Measurements from ENCODE around the gene SRF. TPM values are rescaled to one million over a fixed set of nuclear protein-coding genes. Genes with fewer than 3 reads are reported as not detected.

SRF gene
- total RNA-seq, 1 donor from 2014 or later: 35.2 TPM

GRCh38 chr6:43125555-43125954 lies 45.5 kb upstream of the SRF start:
- Mint-ChIP-seq H3K4me3 (no peak overlapping the region), H3K4me1 (ENCODE audit: unreplicated experiment) (peaks cover 39% of the 10 kb centered on the region), H3K36me3 (peaks cover 4% of the 10 kb centered on the region), H3K27me3 (no peaks in the 10 kb centered on the region), H3K27ac (no peak overlapping the region), H3K9me3 (no peaks in the 10 kb centered on the region)
- TF ChIP-seq, protein P1, sequence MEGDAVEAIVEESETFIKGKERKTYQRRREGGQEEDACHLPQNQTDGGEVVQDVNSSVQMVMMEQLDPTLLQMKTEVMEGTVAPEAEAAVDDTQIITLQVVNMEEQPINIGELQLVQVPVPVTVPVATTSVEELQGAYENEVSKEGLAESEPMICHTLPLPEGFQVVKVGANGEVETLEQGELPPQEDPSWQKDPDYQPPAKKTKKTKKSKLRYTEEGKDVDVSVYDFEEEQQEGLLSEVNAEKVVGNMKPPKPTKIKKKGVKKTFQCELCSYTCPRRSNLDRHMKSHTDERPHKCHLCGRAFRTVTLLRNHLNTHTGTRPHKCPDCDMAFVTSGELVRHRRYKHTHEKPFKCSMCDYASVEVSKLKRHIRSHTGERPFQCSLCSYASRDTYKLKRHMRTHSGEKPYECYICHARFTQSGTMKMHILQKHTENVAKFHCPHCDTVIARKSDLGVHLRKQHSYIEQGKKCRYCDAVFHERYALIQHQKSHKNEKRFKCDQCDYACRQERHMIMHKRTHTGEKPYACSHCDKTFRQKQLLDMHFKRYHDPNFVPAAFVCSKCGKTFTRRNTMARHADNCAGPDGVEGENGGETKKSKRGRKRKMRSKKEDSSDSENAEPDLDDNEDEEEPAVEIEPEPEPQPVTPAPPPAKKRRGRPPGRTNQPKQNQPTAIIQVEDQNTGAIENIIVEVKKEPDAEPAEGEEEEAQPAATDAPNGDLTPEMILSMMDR (conservative IDR thresholded peaks at IDR 0.05): no peak
- DNase-seq (ENCODE audit: extremely low spot score, unreplicated experiment): no peak

- no peak overlapping the region for H3K4me3 Mint-ChIP-seq
- H3K9me3 Mint-ChIP-seq: no peaks in the 10 kb centered on the region
- peak overlapping the region; percentile 54 for H3K27ac Mint-ChIP-seq
- no peak for DNase-seq (ENCODE audit: extremely low spot score, unreplicated experiment)
- peaks cover 4% of the 10 kb centered on the region for H3K36me3 Mint-ChIP-seq
- no peaks in the 10 kb centered on the region for H3K27me3 Mint-ChIP-seq
- TF ChIP-seq, protein P1 (conservative IDR thresholded peaks at IDR 0.05): no peak
- H3K4me1 Mint-ChIP-seq (ENCODE audit: unreplicated experiment): peaks cover 28% of the 10 kb centered on the region
These were observed 43.9 kb upstream of the SRF start for GRCh38 chr6:43127180-43127579.

GRCh38 chr6:43127877-43128276 lies 43.2 kb upstream of the SRF start:
- H3K27ac Mint-ChIP-seq: no peak overlapping the region
- peaks cover 4% of the 10 kb centered on the region for H3K36me3 Mint-ChIP-seq
- no peak for DNase-seq (ENCODE audit: extremely low spot score, unreplicated experiment)
- TF ChIP-seq, protein P1 (conservative IDR thresholded peaks at IDR 0.05): no peak
- H3K4me1 Mint-ChIP-seq (ENCODE audit: unreplicated experiment): peaks cover 25% of the 10 kb centered on the region
- H3K4me3 Mint-ChIP-seq: no peak overlapping the region
- no peaks in the 10 kb centered on the region for H3K9me3 Mint-ChIP-seq
- no peaks in the 10 kb centered on the region for H3K27me3 Mint-ChIP-seq

- no peak for DNase-seq (ENCODE audit: extremely low spot score, unreplicated experiment)
- TF ChIP-seq, protein P1 (conservative IDR thresholded peaks at IDR 0.05): no peak
- Mint-ChIP-seq H3K9me3 (no peaks in the 10 kb centered on the region), H3K4me3 (no peak overlapping the region), H3K27me3 (no peaks in the 10 kb centered on the region), H3K27ac (no peak overlapping the region), H3K4me1 (ENCODE audit: unreplicated experiment) (peaks cover 20% of the 10 kb centered on the region), H3K36me3 (peaks cover 4% of the 10 kb centered on the region)
These were observed 42.1 kb upstream of the SRF start for GRCh38 chr6:43128926-43129325.

DNA sequence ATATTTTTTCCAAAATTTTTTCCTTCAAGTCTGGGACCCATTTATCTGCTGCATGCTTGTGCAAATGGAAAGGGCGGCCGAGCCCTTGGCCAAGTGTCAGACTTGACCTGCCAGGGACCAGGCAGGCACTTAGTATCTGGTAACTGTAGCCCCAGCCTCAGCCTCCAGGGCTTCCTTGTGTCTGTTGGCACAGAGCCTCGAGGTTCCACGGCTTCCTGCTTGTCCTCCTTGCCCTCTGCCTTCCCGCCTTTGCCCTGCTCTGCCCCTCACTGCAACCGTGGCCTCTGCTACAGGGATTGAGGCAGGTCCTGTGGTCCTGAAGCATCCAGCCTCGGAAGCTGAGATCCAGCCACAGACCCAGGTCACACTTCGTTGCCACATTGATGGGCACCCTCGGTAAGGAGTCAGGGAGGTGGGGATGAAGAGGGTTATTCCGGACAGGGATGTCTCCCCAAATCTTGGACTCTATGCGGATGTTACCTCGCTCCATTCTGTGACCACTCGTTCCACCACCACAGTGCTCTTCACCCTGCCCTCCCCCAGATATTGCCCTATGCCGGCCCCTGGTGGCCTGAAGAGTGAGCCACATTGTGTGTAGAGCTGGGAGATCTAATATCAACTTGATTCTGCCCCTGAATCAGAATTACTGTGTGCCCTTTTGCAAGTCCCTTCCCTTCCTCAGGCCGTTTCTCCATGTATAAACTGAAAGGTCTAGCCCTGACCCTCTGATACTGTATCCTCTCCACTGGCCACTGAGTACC lies 41.5 kb upstream of the SRF start:
- Mint-ChIP-seq H3K27ac (no peak overlapping the region), H3K27me3 (no peaks in the 10 kb centered on the region), H3K4me1 (ENCODE audit: unreplicated experiment) (peaks cover 20% of the 10 kb centered on the region), H3K36me3 (peaks cover 4% of the 10 kb centered on the region), H3K4me3 (peak overlapping the region; percentile 5), H3K9me3 (no peaks in the 10 kb centered on the region)
- no peak for DNase-seq (ENCODE audit: extremely low spot score, unreplicated experiment)
- TF ChIP-seq, protein P1 (conservative IDR thresholded peaks at IDR 0.05): peak; percentile 68

Data from type B pancreatic cell (in vitro differentiated cells).